Myocyte (in vitro differentiated cells): ENCODE data around the gene RETSAT. TPM values are rescaled to one million over a fixed set of nuclear protein-coding genes. Genes with fewer than 3 reads are reported as not detected.
"Not testable (repeated sequence)": the region's sequence is repeated elsewhere in the genome, so short reads cannot be mapped to it uniquely, and the experiment has no call there.

ENCODE experiments used
- DNase-seq: peaks from one replicate; pipeline ENCODE4 v3.0.0-alpha.2; 2012; ENCODE audit warnings: low read depth
- total RNA-seq: library from RNA; depleted of rRNA; stranded (reverse); fragments of >200 nt; gene quantifications from 2 replicates; pipeline ENCODE4 v1.2.3, GENCODE V29; 2014

RETSAT gene
- total RNA-seq, 1 donor from 2014 or later: 39.9 TPM

- DNase-seq: no peak
Observed at GRCh38 chr2:85334928-85335327, 19.4 kb downstream of the RETSAT start.

- DNase-seq: not testable (repeated sequence)
Observed at GRCh38 chr2:85333877-85334276, 20.5 kb downstream of the RETSAT start.

- no peak for DNase-seq
Observed at GRCh38 chr2:85330839-85331636, 23.3 kb downstream of the RETSAT start.

GRCh38 chr2:85329701-85330100 lies 24.6 kb downstream of the RETSAT start:
- DNase-seq: not testable (repeated sequence)

GRCh38 chr2:85329181-85329651 lies 25.1 kb downstream of the RETSAT start:
- no peak for DNase-seq

- DNase-seq: peak; percentile 95
Observed at GRCh38 chr2:85327822-85328617, 26.3 kb downstream of the RETSAT start, which contains the start of gene TGOLN2. TSS of gene TGOLN2 (minus strand) at chr2:85327989. CDS start at chr2:85327962, 27 bp downstream.

GRCh38 chr2:85327160-85327821 lies 27.0 kb downstream of the RETSAT start:
- DNase-seq: peak; percentile 56

GRCh38 chr2:85326406-85327159 lies 27.7 kb downstream of the RETSAT start:
- no peak for DNase-seq

- no peak for DNase-seq
Observed at GRCh38 chr2:85325466-85325811, 28.9 kb downstream of the RETSAT start.

- DNase-seq: no peak
Observed at GRCh38 chr2:85324639-85325465, 29.5 kb downstream of the RETSAT start.

- not testable (repeated sequence) for DNase-seq
Observed at GRCh38 chr2:85323988-85324367, 30.4 kb downstream of the RETSAT start.

- no peak for DNase-seq
Observed at GRCh38 chr2:85323351-85323987, 30.9 kb downstream of the RETSAT start.

- DNase-seq: no peak
Observed at GRCh38 chr2:85319796-85320195, 34.5 kb downstream of the RETSAT start.

GRCh38 chr2:85318222-85319074 lies 35.9 kb downstream of the RETSAT start:
- DNase-seq: no peak

GRCh38 chr2:85315921-85316320 lies 38.4 kb downstream of the RETSAT start:
- not testable (repeated sequence) for DNase-seq

- no peak for DNase-seq
Observed at GRCh38 chr2:85314884-85315242, 39.5 kb downstream of the RETSAT start.

GRCh38 chr2:85312404-85312803 lies 41.9 kb downstream of the RETSAT start:
- peak; percentile 80 for DNase-seq

- peak; percentile 90 for DNase-seq
Observed at GRCh38 chr2:85310330-85310729, 44.0 kb downstream of the RETSAT start.
